ENCODE data around the gene OST4. TPM values are rescaled to one million over a fixed set of nuclear protein-coding genes. Genes with fewer than 3 reads are reported as not detected.

The OST4 gene
- polyA plus RNA-seq, 3 donors, result 234 to 273 (median 243) TPM

- no peak for DNase-seq (ENCODE audit: extremely low read depth in 1 of 11, low read depth in 9 of 11, low spot score in 4 of 11)
These were observed 47.7 kb downstream of the OST4 start for GRCh38 chr2:27023740-27024139.

DNA sequence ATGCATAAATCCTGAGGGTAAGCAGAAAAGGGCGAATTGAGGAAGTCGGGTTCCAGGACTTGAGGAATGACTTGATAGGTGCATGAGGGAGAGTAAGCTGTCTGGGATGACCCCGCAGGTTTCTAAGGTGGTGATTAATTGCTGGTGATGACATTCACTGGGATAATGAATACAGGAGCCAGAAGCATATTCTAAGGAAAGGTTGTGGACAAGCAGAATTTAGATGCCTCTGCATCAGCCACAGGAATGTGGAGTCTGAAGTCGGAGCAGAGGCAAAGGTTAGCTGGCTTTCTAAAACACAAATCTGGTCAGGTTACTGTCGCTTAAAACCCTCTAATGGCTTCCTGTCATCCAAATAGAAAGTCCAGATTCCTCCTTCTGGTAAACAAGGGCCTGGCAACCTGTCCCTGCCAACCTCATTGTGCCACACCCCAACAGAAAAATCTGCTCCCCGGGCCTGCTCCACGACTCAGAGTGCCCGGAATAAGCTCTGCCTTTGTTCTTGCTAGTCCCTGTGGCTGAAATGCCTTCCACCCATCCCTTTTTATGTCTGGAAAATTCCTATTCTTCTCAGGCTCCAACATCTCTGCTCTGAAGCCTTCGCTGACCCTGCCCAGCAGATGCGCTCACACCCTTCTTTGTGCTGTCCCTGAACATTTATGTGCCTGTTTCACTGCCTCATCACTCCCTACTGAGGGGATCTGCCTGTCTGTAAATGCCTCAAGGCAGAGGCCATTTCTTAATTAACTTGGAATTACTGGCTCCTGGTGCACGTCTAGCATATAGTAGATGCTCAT, 50.0 kb downstream of the OST4 start:
- DNase-seq (ENCODE audit: extremely low read depth in 1 of 11, low read depth in 9 of 11, low spot score in 4 of 11), result no peak

Other genes starting within 250 kb of the OST4 start
- gene DPYSL5, start 223.5 kb downstream of the OST4 start, polyA plus RNA-seq (ENCODE audit: insufficient read length in 3 of 3), result 1 to 10 TPM; 4.4 to 8.6 (median 8.5) TPM
- 10 to 100 TPM in 2 of 3 donors, 1 to 10 TPM in 1; 9.6 to 15.8 (median 12.6) TPM for gene MAPRE3, start 101.0 kb downstream of the OST4 start, polyA plus RNA-seq (ENCODE audit: insufficient read length in 3 of 3)
- gene TMEM214, start 38.7 kb downstream of the OST4 start, polyA plus RNA-seq (ENCODE audit: insufficient read length in 3 of 3), result 10 to 100 TPM; 55.8 to 71.9 (median 63.6) TPM
- 10 to 100 TPM; 61.9 to 66.8 (median 65.2) TPM for gene AGBL5, start 20.0 kb downstream of the OST4 start, polyA plus RNA-seq (ENCODE audit: insufficient read length in 3 of 3)
- 100 to 1,000 TPM in 1 of 3 donors, 10 to 100 TPM in 2; 53.5 to 130 (median 96.3) TPM for gene EMILIN1, start 7.0 kb upstream of the OST4 start, polyA plus RNA-seq (ENCODE audit: insufficient read length in 3 of 3)
- gene KHK, start 15.1 kb upstream of the OST4 start, polyA plus RNA-seq (ENCODE audit: insufficient read length in 3 of 3), result 10 to 100 TPM; 42.9 to 58.5 (median 55.3) TPM
- gene CGREF1, start 47.5 kb upstream of the OST4 start, polyA plus RNA-seq (ENCODE audit: insufficient read length in 3 of 3), result 1 to 10 TPM; 6.2 to 8.6 (median 7.4) TPM
- gene ABHD1, start 52.2 kb upstream of the OST4 start, polyA plus RNA-seq (ENCODE audit: insufficient read length in 3 of 3), result 1 to 10 TPM; 1.3 to 1.9 (median 1.6) TPM
- 10 to 100 TPM; 42.0 to 55.0 (median 46.4) TPM for gene PREB, start 63.0 kb upstream of the OST4 start, polyA plus RNA-seq (ENCODE audit: insufficient read length in 3 of 3)
- not detected for gene PRR30, start 67.8 kb upstream of the OST4 start, polyA plus RNA-seq (ENCODE audit: insufficient read length in 3 of 3)
- under 1 TPM; 0.51 to 0.78 (median 0.62) TPM for gene TCF23, start 77.3 kb upstream of the OST4 start, polyA plus RNA-seq (ENCODE audit: insufficient read length in 3 of 3)
- gene ATRAID, start 140.4 kb upstream of the OST4 start, polyA plus RNA-seq (ENCODE audit: insufficient read length in 3 of 3), result 100 to 1,000 TPM; 148 to 150 (median 148) TPM
- 10 to 100 TPM; 37.2 to 47.6 (median 42.0) TPM for gene SLC5A6, start 140.6 kb upstream of the OST4 start, polyA plus RNA-seq (ENCODE audit: insufficient read length in 3 of 3)
- gene CAD, start 145.7 kb upstream of the OST4 start, polyA plus RNA-seq (ENCODE audit: insufficient read length in 3 of 3), result 10 to 100 TPM; 50.4 to 54.6 (median 54.1) TPM
- gene SLC30A3, start 191.4 kb upstream of the OST4 start, polyA plus RNA-seq (ENCODE audit: insufficient read length in 3 of 3), result 1 to 10 TPM; 6.0 to 9.2 (median 7.6) TPM
- gene DNAJC5G, start 203.8 kb upstream of the OST4 start, polyA plus RNA-seq (ENCODE audit: insufficient read length in 3 of 3), result 1 to 10 TPM in 2 of 3 donors, under 1 TPM in 1; 0.59 to 1.7 (median 1.4) TPM
- 1 to 10 TPM; 5.3 to 7.7 (median 5.7) TPM for gene TRIM54, start 210.8 kb upstream of the OST4 start, polyA plus RNA-seq (ENCODE audit: insufficient read length in 3 of 3)
- gene UCN, start 236.8 kb upstream of the OST4 start, polyA plus RNA-seq (ENCODE audit: insufficient read length in 3 of 3), result 1 to 10 TPM in 1 of 3 donors, under 1 TPM in 2; 0.56 to 1.1 (median 0.82) TPM

Data from renal cortex interstitium (tissue), 11 donors.